ENCODE measurements around the gene TRMT44. TPM values are rescaled to one million over a fixed set of nuclear protein-coding genes. Genes with fewer than 3 reads are reported as not detected.

TRMT44 gene
- total RNA-seq, 1 donor from 2014 or later: 12.4 TPM

DNA sequence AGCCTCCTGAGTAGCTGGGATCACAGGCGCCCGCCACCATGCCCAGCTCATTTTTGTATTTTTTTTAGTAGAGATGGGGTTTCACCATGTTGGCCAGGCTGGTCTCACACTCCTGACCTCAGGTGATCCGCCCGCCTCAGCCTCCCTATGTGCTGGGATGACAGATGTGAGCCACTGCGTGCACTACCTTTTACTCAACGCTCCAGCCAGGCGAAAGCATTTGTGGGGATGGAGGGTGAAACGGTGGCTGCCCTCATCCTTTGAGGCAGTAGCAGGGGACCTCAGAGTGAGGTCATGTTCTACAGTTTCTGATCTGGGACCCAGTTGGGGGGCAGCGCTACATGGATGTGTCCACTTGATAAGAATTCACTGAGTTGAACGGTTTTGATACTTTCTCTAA, 73.8 kb downstream of the TRMT44 start:
- Mint-ChIP-seq H3K4me1 (ENCODE audit: low read depth) (peaks cover 25% of the 10 kb centered on the region), H3K9me3 (ENCODE audit: low read depth) (no peaks in the 10 kb centered on the region), H3K27me3 (ENCODE audit: low read depth) (no peaks in the 10 kb centered on the region), H3K4me3 (ENCODE audit: unreplicated experiment) (no peak overlapping the region), H3K27ac (ENCODE audit: unreplicated experiment) (no peak overlapping the region), H3K36me3 (ENCODE audit: low read depth) (no peaks in the 10 kb centered on the region)
- TF ChIP-seq, protein P1, sequence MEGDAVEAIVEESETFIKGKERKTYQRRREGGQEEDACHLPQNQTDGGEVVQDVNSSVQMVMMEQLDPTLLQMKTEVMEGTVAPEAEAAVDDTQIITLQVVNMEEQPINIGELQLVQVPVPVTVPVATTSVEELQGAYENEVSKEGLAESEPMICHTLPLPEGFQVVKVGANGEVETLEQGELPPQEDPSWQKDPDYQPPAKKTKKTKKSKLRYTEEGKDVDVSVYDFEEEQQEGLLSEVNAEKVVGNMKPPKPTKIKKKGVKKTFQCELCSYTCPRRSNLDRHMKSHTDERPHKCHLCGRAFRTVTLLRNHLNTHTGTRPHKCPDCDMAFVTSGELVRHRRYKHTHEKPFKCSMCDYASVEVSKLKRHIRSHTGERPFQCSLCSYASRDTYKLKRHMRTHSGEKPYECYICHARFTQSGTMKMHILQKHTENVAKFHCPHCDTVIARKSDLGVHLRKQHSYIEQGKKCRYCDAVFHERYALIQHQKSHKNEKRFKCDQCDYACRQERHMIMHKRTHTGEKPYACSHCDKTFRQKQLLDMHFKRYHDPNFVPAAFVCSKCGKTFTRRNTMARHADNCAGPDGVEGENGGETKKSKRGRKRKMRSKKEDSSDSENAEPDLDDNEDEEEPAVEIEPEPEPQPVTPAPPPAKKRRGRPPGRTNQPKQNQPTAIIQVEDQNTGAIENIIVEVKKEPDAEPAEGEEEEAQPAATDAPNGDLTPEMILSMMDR (IDR thresholded peaks at IDR 0.05): no peak
- DNase-seq (ENCODE audit: low spot score): no peak

GRCh38 chr4:8515316-8516060, 74.9 kb downstream of the TRMT44 start:
- peaks cover 25% of the 10 kb centered on the region for H3K4me1 Mint-ChIP-seq (ENCODE audit: low read depth)
- TF ChIP-seq, protein P1 (IDR thresholded peaks at IDR 0.05): no peak
- no peak for DNase-seq (ENCODE audit: low spot score)
- H3K27ac Mint-ChIP-seq (ENCODE audit: unreplicated experiment): peak overlapping the region; percentile 87
- no peaks in the 10 kb centered on the region for H3K27me3 Mint-ChIP-seq (ENCODE audit: low read depth)
- no peak overlapping the region for H3K4me3 Mint-ChIP-seq (ENCODE audit: unreplicated experiment)
- peaks cover 5% of the 10 kb centered on the region for H3K9me3 Mint-ChIP-seq (ENCODE audit: low read depth)
- no peaks in the 10 kb centered on the region for H3K36me3 Mint-ChIP-seq (ENCODE audit: low read depth)

GRCh38 chr4:8516061-8516573, 75.5 kb downstream of the TRMT44 start:
- Mint-ChIP-seq H3K4me3 (ENCODE audit: unreplicated experiment) (no peak overlapping the region), H3K27ac (ENCODE audit: unreplicated experiment) (no peak overlapping the region), H3K27me3 (ENCODE audit: low read depth) (no peaks in the 10 kb centered on the region), H3K4me1 (ENCODE audit: low read depth) (peaks cover 25% of the 10 kb centered on the region), H3K36me3 (ENCODE audit: low read depth) (no peaks in the 10 kb centered on the region), H3K9me3 (ENCODE audit: low read depth) (peaks cover 9% of the 10 kb centered on the region)
- TF ChIP-seq, protein P1 (IDR thresholded peaks at IDR 0.05): no peak
- no peak for DNase-seq (ENCODE audit: low spot score)

- DNase-seq (ENCODE audit: low spot score): no peak
- peaks cover 10% of the 10 kb centered on the region for H3K9me3 Mint-ChIP-seq (ENCODE audit: low read depth)
These were observed 76.5 kb downstream of the TRMT44 start for GRCh38 chr4:8516996-8517550.

GRCh38 chr4:8517946-8518345, 77.4 kb downstream of the TRMT44 start:
- Mint-ChIP-seq H3K27ac (ENCODE audit: unreplicated experiment) (no peak overlapping the region), H3K4me3 (ENCODE audit: unreplicated experiment) (no peak overlapping the region), H3K9me3 (ENCODE audit: low read depth) (peaks cover 11% of the 10 kb centered on the region), H3K4me1 (ENCODE audit: low read depth) (peaks cover 25% of the 10 kb centered on the region), H3K27me3 (ENCODE audit: low read depth) (no peaks in the 10 kb centered on the region), H3K36me3 (ENCODE audit: low read depth) (no peaks in the 10 kb centered on the region)
- no peak for DNase-seq (ENCODE audit: low spot score)
- TF ChIP-seq, protein P1 (IDR thresholded peaks at IDR 0.05): no peak

More at GRCh38 chr4:8516996-8517550, 76.5 kb downstream of the TRMT44 start:
- Mint-ChIP-seq H3K4me3 (ENCODE audit: unreplicated experiment) (no peak overlapping the region), H3K27me3 (ENCODE audit: low read depth) (no peaks in the 10 kb centered on the region), H3K36me3 (ENCODE audit: low read depth) (no peaks in the 10 kb centered on the region), H3K4me1 (ENCODE audit: low read depth) (peaks cover 25% of the 10 kb centered on the region), H3K27ac (ENCODE audit: unreplicated experiment) (no peak overlapping the region)
- TF ChIP-seq, protein P1 (IDR thresholded peaks at IDR 0.05): no peak

Data from chondrocyte (in vitro differentiated cells).